Measurements from ENCODE around the gene DLGAP3.
"Not testable (repeated sequence)": the region's sequence is repeated elsewhere in the genome, so short reads cannot be mapped to it uniquely, and the experiment has no call there.

The DLGAP3 gene

GRCh38 chr1:34929497-34929852 is at the start of gene DLGAP3:
Gene DLGAP3, minus strand, starts transcription at chr1:34929650. Its CDS starts 24,267 bp downstream, at chr1:34905383.
- in situ Hi-C loops (cut with HindIII; ENCODE audit: low pct_ligation_motif_present, low pct_unique_long_range_greater_than_20kb, low sequenced_read_pairs), result no loop called here

GRCh38 chr1:34978921-34979320 is 49.5 kb upstream of the DLGAP3 start:
- DNase-seq, result no peak
- in situ Hi-C loops (cut with HindIII; ENCODE audit: low pct_ligation_motif_present, low pct_unique_long_range_greater_than_20kb, low sequenced_read_pairs), result no loop called here

More at GRCh38 chr1:34929497-34929852, at the start of gene DLGAP3:
- peak; percentile 4 for DNase-seq

GRCh38 chr1:34977858-34978257 is 48.4 kb upstream of the DLGAP3 start:
- in situ Hi-C loops (cut with HindIII; ENCODE audit: low pct_ligation_motif_present, low pct_unique_long_range_greater_than_20kb, low sequenced_read_pairs), result no loop called here
- DNase-seq, result no peak

- no peak for DNase-seq
- in situ Hi-C loops (cut with HindIII; ENCODE audit: low pct_ligation_motif_present, low pct_unique_long_range_greater_than_20kb, low sequenced_read_pairs), result no loop called here
Observed at GRCh38 chr1:34977210-34977471, 47.7 kb upstream of the DLGAP3 start.

GRCh38 chr1:34976384-34977209 is 47.1 kb upstream of the DLGAP3 start:
- DNase-seq, result no peak
- in situ Hi-C loops (cut with HindIII; ENCODE audit: low pct_ligation_motif_present, low pct_unique_long_range_greater_than_20kb, low sequenced_read_pairs), result no loop called here

- in situ Hi-C loops (cut with HindIII; ENCODE audit: low pct_ligation_motif_present, low pct_unique_long_range_greater_than_20kb, low sequenced_read_pairs), result no loop called here
- no peak for DNase-seq
Observed at GRCh38 chr1:34975771-34976170, 46.3 kb upstream of the DLGAP3 start.

- no peak for DNase-seq
Observed at GRCh38 chr1:34975338-34975737, 45.9 kb upstream of the DLGAP3 start.

GRCh38 chr1:34974626-34975025 is 45.2 kb upstream of the DLGAP3 start:
- in situ Hi-C loops (cut with HindIII; ENCODE audit: low pct_ligation_motif_present, low pct_unique_long_range_greater_than_20kb, low sequenced_read_pairs), result no loop called here
- no peak for DNase-seq

More at GRCh38 chr1:34975338-34975737, 45.9 kb upstream of the DLGAP3 start:
- in situ Hi-C loops (cut with HindIII; ENCODE audit: low pct_ligation_motif_present, low pct_unique_long_range_greater_than_20kb, low sequenced_read_pairs), result no loop called here

- no peak for DNase-seq
- in situ Hi-C loops (cut with HindIII; ENCODE audit: low pct_ligation_motif_present, low pct_unique_long_range_greater_than_20kb, low sequenced_read_pairs), result no loop called here
Observed at GRCh38 chr1:34973326-34973725, 43.9 kb upstream of the DLGAP3 start.

- in situ Hi-C loops (cut with HindIII; ENCODE audit: low pct_ligation_motif_present, low pct_unique_long_range_greater_than_20kb, low sequenced_read_pairs), result no loop called here
- no peak for DNase-seq
Observed at GRCh38 chr1:34970829-34971228, 41.4 kb upstream of the DLGAP3 start.

- in situ Hi-C loops (cut with HindIII; ENCODE audit: low pct_ligation_motif_present, low pct_unique_long_range_greater_than_20kb, low sequenced_read_pairs), result no loop called here
- no peak for DNase-seq
Observed at GRCh38 chr1:34970220-34970735, 40.8 kb upstream of the DLGAP3 start.

GRCh38 chr1:34968297-34968696 is 38.8 kb upstream of the DLGAP3 start:
- DNase-seq; in situ Hi-C loops (cut with HindIII; ENCODE audit: low pct_ligation_motif_present, low pct_unique_long_range_greater_than_20kb, low sequenced_read_pairs): not testable (repeated sequence)

GRCh38 chr1:34967672-34968071 is 38.2 kb upstream of the DLGAP3 start:
- in situ Hi-C loops (cut with HindIII; ENCODE audit: low pct_ligation_motif_present, low pct_unique_long_range_greater_than_20kb, low sequenced_read_pairs); DNase-seq: not testable (repeated sequence)

GRCh38 chr1:34965597-34965996 is 36.1 kb upstream of the DLGAP3 start:
- DNase-seq, result no peak
- in situ Hi-C loops (cut with HindIII; ENCODE audit: low pct_ligation_motif_present, low pct_unique_long_range_greater_than_20kb, low sequenced_read_pairs), result no loop called here

GRCh38 chr1:34950428-34950827 is 21.0 kb upstream of the DLGAP3 start:
- no peak for DNase-seq
- in situ Hi-C loops (cut with HindIII; ENCODE audit: low pct_ligation_motif_present, low pct_unique_long_range_greater_than_20kb, low sequenced_read_pairs), result no loop called here

- in situ Hi-C loops (cut with HindIII; ENCODE audit: low pct_ligation_motif_present, low pct_unique_long_range_greater_than_20kb, low sequenced_read_pairs); DNase-seq: not testable (repeated sequence)
Observed at GRCh38 chr1:34948739-34949138, 19.3 kb upstream of the DLGAP3 start.

GRCh38 chr1:34947641-34948314 is 18.3 kb upstream of the DLGAP3 start:
- in situ Hi-C loops (cut with HindIII; ENCODE audit: low pct_ligation_motif_present, low pct_unique_long_range_greater_than_20kb, low sequenced_read_pairs); DNase-seq: not testable (repeated sequence)

- in situ Hi-C loops (cut with HindIII; ENCODE audit: low pct_ligation_motif_present, low pct_unique_long_range_greater_than_20kb, low sequenced_read_pairs), result no loop called here
Observed at GRCh38 chr1:34946211-34946610, 16.8 kb upstream of the DLGAP3 start.

GRCh38 chr1:34941798-34942197 is 12.3 kb upstream of the DLGAP3 start:
- DNase-seq; in situ Hi-C loops (cut with HindIII; ENCODE audit: low pct_ligation_motif_present, low pct_unique_long_range_greater_than_20kb, low sequenced_read_pairs): not testable (repeated sequence)

More at GRCh38 chr1:34946211-34946610, 16.8 kb upstream of the DLGAP3 start:
- DNase-seq, result no peak

GRCh38 chr1:34930702-34931071 is 1.2 kb upstream of the DLGAP3 start:
- in situ Hi-C loops (cut with HindIII; ENCODE audit: low pct_ligation_motif_present, low pct_unique_long_range_greater_than_20kb, low sequenced_read_pairs), result no loop called here
- DNase-seq, result no peak
